DMS153 (cell line): ENCODE measurements around the gene GARIN3.
"Not testable (repeated sequence)": the region's sequence is repeated elsewhere in the genome, so short reads cannot be mapped to it uniquely, and the experiment has no call there.

Experiments used
- DNase-seq: peaks from one replicate; lab custom pipeline; 2025; lab: John Stamatoyannopoulos, UW

The GARIN3 gene

GRCh38 chr5:157185122-157185521 lies 19.1 kb upstream of the GARIN3 start:
- DNase-seq, result not testable (repeated sequence)

GRCh38 chr5:157184117-157184670 lies 18.1 kb upstream of the GARIN3 start:
- no peak for DNase-seq

GRCh38 chr5:157182143-157182757 lies 16.2 kb upstream of the GARIN3 start:
- no peak for DNase-seq

- DNase-seq, result no peak
These were observed 14.6 kb upstream of the GARIN3 start, which contains the start of gene ITK for GRCh38 chr5:157180374-157181264. TSS of gene ITK (plus strand) at chr5:157180840. CDS start at chr5:157180978, 138 bp downstream.

GRCh38 chr5:157178966-157179365 lies 12.9 kb upstream of the GARIN3 start:
- DNase-seq, result no peak

- DNase-seq, result no peak
These were observed 11.9 kb upstream of the GARIN3 start for GRCh38 chr5:157177953-157178352.

GRCh38 chr5:157175071-157175612 lies 9.1 kb upstream of the GARIN3 start:
- DNase-seq, result no peak

GRCh38 chr5:157172403-157172802 lies 6.3 kb upstream of the GARIN3 start:
- no peak for DNase-seq

- no peak for DNase-seq
These were observed 2.2 kb upstream of the GARIN3 start for GRCh38 chr5:157168286-157168685.

GRCh38 chr5:157167214-157167621 lies 1.2 kb upstream of the GARIN3 start:
- no peak for DNase-seq

GRCh38 chr5:157165668-157166067 lies 396 bp downstream of the GARIN3 start:
- no peak for DNase-seq

- no peak for DNase-seq
These were observed 803 bp downstream of the GARIN3 start for GRCh38 chr5:157165261-157165660.

- no peak for DNase-seq
These were observed 1.5 kb downstream of the GARIN3 start for GRCh38 chr5:157164521-157164920.

GRCh38 chr5:157162919-157163510 lies 3.0 kb downstream of the GARIN3 start:
- no peak for DNase-seq

GRCh38 chr5:157161996-157162395 lies 4.1 kb downstream of the GARIN3 start:
- no peak for DNase-seq

- no peak for DNase-seq
These were observed 6.1 kb downstream of the GARIN3 start for GRCh38 chr5:157160001-157160400.

GRCh38 chr5:157159209-157159751 lies 6.8 kb downstream of the GARIN3 start:
- DNase-seq, result no peak

- DNase-seq, result no peak
These were observed 8.7 kb downstream of the GARIN3 start for GRCh38 chr5:157157293-157157891.

- no peak for DNase-seq
These were observed 10.8 kb downstream of the GARIN3 start for GRCh38 chr5:157155297-157155696.

- no peak for DNase-seq
These were observed 15.1 kb downstream of the GARIN3 start for GRCh38 chr5:157150995-157151394.
